Breast epithelium (tissue), 4 donors: ENCODE results near the gene OSER1. TPM values are rescaled to one million over a fixed set of nuclear protein-coding genes. Genes with fewer than 3 reads are reported as not detected.
"Not testable (repeated sequence)": the region's sequence is repeated elsewhere in the genome, so short reads cannot be mapped to it uniquely, and the experiment has no call there.

Experiments used
- DNase-seq, 2 donors: peaks; one replicate each; pipeline ENCODE4 v3.0.0-alpha.2; 2019; ENCODE audit warnings: low spot score in 2 of 2
- H3K27ac ChIP-seq, 2 donors: fragments of 200-600 bp; sonication (generic) in 1 of 2; one replicate each; pipeline ENCODE4 v1.5.1; 2016 to 2019; ENCODE audit warnings: mild to moderate bottlenecking in 1 of 2
- H3K27me3 ChIP-seq, 2 donors: fragments of 200-600 bp; sonication (generic) in 1 of 2; one replicate each; pipeline versions ENCODE4 v1.5.1 to v1.6.0; 2017 to 2019; ENCODE audit warnings: control low read depth in 1 of 2, mild to moderate bottlenecking in 1 of 2
- H3K36me3 ChIP-seq: fragments of 200-600 bp; one replicate; pipeline ENCODE4 v1.5.1; 2019
- H3K4me1 ChIP-seq, 2 donors: fragments of 200-600 bp; sonication (generic); one replicate each; pipeline ENCODE4 v1.5.1; 2016 to 2019; ENCODE audit warnings: control low read depth in 1 of 2
- H3K4me3 ChIP-seq, 3 donors: fragments of 200-600 bp; sonication (generic); 1 replicate in 2 of 3; 2 replicates in 1 of 3; pipeline ENCODE4 v1.5.1; 2016 to 2019; ENCODE audit warnings: mild to moderate bottlenecking in 3 of 3, moderate library complexity in 2 of 3
- H3K9me3 ChIP-seq, 2 donors: fragments of 200-600 bp; sonication (generic) in 1 of 2; one replicate each; pipeline ENCODE4 v1.5.1; 2016 to 2019; ENCODE audit warnings: control low read depth in 1 of 2
- POLR2A ChIP-seq: fragments of 450-650 bp; IDR thresholded peaks from one replicate; pipeline ENCODE4 v1.6.1; 2016; ENCODE audit warnings: antibody characterized with exemption, mild to moderate bottlenecking, moderate library complexity
- POLR2AphosphoS5 ChIP-seq, 3 donors: sonication (generic); formaldehyde crosslinking; IDR thresholded peaks; one replicate each; pipeline ENCODE4 v1.6.1; 2017; ENCODE audit warnings: antibody characterized with exemption in 3 of 3
- intact Hi-C: fragments of 100-400 bp; cut with DNase I; formaldehyde crosslinking; loops from one replicate; pipeline ENCODE4 v1.15.1; 2023; ENCODE audit warnings: low total_unique reads
- total RNA-seq, 3 donors: library from RNA; depleted of rRNA; stranded (reverse); fragments of >200 nt; gene quantifications; one replicate each; pipeline ENCODE4 v1.1.0, GENCODE V29; 2016
- TF ChIP-seq, protein P1 (sequence below), 3 donors: fragments of 450-650 bp; IDR thresholded peaks; one replicate each; pipeline ENCODE4 v1.5.1; 2016 to 2017; ENCODE audit warnings: antibody characterized with exemption in 3 of 3, mild to moderate bottlenecking in 3 of 3, moderate library complexity in 3 of 3

The OSER1 gene
- total RNA-seq, 3 donors from 2014 or later = 59.6 to 73.8 (median 67.2) TPM

DNA sequence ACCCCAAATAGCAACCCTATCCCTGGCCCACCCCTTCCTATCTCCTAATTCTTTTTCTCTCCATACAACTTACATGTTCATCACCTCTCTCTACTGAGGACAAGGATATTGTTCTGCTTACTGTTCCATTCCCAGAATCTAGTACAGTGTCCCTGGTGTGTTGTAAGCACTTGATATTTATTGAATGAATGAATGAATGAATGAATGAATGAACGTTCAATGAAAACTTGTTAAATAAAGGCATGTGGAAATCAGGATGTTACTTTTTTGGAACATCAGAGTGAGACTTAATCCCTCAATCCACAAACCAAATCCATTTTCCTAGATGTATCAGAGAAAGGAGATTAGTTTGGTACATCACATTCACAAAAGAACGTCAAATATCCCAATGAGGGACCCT lies 16.8 kb downstream of the OSER1 start:
- Histone ChIP-seq H3K9me3 (no peaks in the 10 kb centered on the region), H3K36me3 (no peaks in the 10 kb centered on the region), H3K27me3 (no peaks in the 10 kb centered on the region), H3K4me1 (peaks cover 0 to 2% of the 10 kb centered on the region in 2 donors), H3K27ac (no peak overlapping the region), H3K4me3 (no peak overlapping the region)
- no peak for DNase-seq
- TF ChIP-seq, protein P1, sequence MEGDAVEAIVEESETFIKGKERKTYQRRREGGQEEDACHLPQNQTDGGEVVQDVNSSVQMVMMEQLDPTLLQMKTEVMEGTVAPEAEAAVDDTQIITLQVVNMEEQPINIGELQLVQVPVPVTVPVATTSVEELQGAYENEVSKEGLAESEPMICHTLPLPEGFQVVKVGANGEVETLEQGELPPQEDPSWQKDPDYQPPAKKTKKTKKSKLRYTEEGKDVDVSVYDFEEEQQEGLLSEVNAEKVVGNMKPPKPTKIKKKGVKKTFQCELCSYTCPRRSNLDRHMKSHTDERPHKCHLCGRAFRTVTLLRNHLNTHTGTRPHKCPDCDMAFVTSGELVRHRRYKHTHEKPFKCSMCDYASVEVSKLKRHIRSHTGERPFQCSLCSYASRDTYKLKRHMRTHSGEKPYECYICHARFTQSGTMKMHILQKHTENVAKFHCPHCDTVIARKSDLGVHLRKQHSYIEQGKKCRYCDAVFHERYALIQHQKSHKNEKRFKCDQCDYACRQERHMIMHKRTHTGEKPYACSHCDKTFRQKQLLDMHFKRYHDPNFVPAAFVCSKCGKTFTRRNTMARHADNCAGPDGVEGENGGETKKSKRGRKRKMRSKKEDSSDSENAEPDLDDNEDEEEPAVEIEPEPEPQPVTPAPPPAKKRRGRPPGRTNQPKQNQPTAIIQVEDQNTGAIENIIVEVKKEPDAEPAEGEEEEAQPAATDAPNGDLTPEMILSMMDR (IDR thresholded peaks at IDR 0.05) = no peak
- intact Hi-C loops = no loop called here

DNA sequence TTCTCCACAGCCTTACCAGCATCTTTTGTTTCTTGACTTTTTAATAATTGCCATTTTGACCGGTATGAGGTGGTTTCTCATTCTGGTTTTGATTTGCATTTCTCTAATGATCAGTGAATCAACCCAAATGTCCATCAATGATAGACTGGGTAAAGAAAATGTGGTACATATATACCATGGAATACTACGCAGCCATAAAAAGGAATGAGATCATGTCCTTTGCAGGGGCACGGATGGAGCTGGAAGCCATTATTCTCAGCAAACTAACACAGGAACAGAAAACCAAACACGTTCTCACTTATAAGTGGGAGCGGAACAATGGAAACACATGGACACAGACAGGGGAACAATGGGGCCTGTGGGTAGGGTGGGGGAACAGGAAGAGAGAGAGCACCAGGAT lies 18.9 kb downstream of the OSER1 start:
- H3K36me3 ChIP-seq, intact Hi-C loops, H3K4me3 ChIP-seq, H3K9me3 ChIP-seq, H3K27me3 ChIP-seq, DNase-seq, H3K27ac ChIP-seq, H3K4me1 ChIP-seq: not testable (repeated sequence)

DNA sequence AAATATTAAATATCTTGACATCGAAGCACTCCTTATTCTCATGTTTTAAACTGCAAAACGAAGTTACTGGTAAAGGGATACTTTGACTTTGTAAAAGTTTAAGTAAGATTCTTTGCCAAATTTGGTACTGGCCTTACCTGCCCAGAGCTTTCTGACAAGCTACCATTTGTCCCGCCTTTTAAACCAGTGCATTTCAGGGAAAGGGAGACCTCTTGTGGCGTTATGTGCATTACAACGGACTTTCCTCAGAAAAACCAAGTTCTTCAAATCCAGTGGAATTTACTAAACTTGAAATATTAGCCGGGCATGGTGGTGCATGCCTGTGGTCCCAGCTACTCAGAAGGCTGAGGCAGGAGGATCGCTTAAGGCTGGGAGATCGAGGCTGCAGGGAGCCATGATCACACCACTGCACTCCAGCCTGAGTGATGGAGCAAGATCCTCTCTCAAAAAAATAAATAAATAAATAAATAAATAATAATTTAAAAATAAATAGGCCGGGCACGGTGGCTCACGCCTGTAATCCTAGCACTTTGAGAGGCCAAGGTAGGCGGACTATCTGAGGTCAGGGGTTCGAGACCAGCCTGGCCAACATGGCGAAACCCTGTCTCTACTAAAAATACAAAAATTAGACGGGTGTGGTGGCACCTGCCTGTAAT lies 20.2 kb downstream of the OSER1 start:
- H3K27ac ChIP-seq, intact Hi-C loops, H3K36me3 ChIP-seq, H3K9me3 ChIP-seq, H3K4me3 ChIP-seq, H3K27me3 ChIP-seq, H3K4me1 ChIP-seq: not testable (repeated sequence)
- DNase-seq = peak in 1 of 2 donors; percentile 55
- TF ChIP-seq, protein P1 (IDR thresholded peaks at IDR 0.05) = peak; percentile 62 to 85 (median 76)

DNA sequence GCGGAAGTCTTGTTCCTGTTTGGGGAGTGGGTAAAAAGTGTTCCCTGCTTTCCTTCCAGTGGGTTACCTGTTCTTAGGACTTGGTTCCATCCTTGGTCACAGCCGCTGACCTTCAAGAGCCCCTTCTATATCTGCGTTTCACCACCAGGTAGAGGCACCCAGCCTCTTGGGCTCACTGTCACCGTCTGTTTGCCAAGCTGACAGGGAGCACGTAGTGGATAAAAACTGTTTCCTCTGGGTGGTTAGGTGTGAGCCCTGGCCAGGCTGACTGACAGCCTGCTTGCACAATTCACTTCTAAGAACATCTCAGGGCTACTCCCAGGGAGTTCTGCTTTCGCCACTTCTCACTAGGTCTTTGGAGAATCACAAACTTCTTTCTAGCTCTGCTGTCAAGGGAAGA lies 21.8 kb downstream of the OSER1 start:
- TF ChIP-seq POLR2A = no peak
- TF ChIP-seq, protein P1 (IDR thresholded peaks at IDR 0.05) = no peak
- no peak for TF ChIP-seq POLR2AphosphoS5 (IDR thresholded peaks at IDR 0.05)
- Histone ChIP-seq H3K9me3 (no peaks in the 10 kb centered on the region), H3K27me3 (peaks cover 0 to 3% of the 10 kb centered on the region in 2 donors), H3K36me3 (no peaks in the 10 kb centered on the region), H3K4me3 (no peak overlapping the region), H3K27ac (peak overlapping the region; percentile 85 to 88), H3K4me1 (peaks cover 3 to 8% of the 10 kb centered on the region in 2 donors)
- DNase-seq = no peak
- intact Hi-C loops = loop anchor here (5.0 kb wide), 1 partner anchor 66 kb away; no protein-coding TSS in a partner anchor

DNA sequence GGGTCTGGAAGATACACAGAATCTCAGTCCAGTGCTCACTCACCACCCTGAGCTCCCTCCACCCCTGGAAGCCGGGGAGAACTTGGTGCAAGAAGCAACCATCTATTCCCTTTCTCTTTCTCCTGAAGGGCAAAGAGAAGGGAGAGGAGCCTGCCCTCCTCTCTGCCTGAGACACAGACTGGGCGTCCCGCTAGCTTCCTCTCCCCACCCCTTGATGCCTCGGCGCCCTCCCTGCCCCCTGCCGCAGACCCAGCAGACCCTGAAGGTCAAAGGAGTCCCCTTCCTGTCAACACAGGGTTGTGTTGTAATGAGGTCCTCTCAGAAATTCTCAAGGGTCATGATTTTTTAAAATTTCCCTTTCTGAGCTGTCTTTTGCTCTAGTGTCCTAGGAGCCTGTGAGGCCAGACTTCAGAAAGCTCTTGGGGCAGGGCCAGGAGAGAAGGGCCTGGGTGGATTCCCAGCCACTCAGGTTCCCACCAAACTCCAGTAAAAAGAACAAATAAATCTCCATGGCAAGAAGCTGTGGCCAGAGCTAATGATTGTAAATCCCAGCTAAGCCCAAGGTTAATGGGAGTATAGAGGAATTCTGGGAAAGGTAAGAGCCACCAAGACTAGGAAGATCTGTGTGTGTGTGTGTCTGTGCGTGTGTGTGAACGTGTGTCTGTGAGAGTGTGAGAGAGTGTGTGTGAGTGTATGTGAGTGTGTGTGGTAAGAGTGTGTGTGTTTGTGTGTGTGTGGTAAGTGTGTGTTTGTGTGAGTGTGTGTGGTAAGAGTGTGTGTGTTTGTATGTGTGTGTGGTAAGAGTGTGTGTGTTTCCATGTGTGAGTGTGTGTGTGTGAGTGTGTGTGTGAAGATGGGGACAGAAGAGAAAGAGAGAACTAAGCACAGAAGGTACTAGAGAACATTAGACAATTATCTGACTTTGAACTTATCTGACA lies 22.5 kb downstream of the OSER1 start:
- intact Hi-C loops = loop anchor here (5.0 kb wide), 1 partner anchor 66 kb away; no protein-coding TSS in a partner anchor
- Histone ChIP-seq H3K27me3 (peaks cover 0 to 4% of the 10 kb centered on the region in 2 donors), H3K36me3 (no peaks in the 10 kb centered on the region), H3K4me3 (peak overlapping the region; percentile 33 to 73 (median 58)), H3K4me1 (peaks cover 3 to 8% of the 10 kb centered on the region in 2 donors), H3K27ac (peak overlapping the region; percentile 85 to 88), H3K9me3 (no peaks in the 10 kb centered on the region)
- TF ChIP-seq POLR2A = no peak
- TF ChIP-seq, protein P1 (IDR thresholded peaks at IDR 0.05) = no peak
- DNase-seq = no peak
